OCI-LY3 (cell line): ENCODE data around the gene IGFALS.

Experiments
- EZH2phosphoT487 ChIP-seq: fragments of 200-600 bp; shearing (Covaris generic); IDR thresholded peaks from 2 replicates; pipeline ENCODE4 v1.6.1; 2018; ENCODE audit warnings: antibody characterized with exemption, mixed run types, low read depth
- TF ChIP-seq, protein P1 (sequence below): fragments of 200-600, 300-600 bp; sonication (generic); IDR thresholded peaks from 2 replicates; pipeline ENCODE4 v1.5.1; 2014; ENCODE audit warnings: antibody characterized with exemption, low read length, low read depth

DNA sequence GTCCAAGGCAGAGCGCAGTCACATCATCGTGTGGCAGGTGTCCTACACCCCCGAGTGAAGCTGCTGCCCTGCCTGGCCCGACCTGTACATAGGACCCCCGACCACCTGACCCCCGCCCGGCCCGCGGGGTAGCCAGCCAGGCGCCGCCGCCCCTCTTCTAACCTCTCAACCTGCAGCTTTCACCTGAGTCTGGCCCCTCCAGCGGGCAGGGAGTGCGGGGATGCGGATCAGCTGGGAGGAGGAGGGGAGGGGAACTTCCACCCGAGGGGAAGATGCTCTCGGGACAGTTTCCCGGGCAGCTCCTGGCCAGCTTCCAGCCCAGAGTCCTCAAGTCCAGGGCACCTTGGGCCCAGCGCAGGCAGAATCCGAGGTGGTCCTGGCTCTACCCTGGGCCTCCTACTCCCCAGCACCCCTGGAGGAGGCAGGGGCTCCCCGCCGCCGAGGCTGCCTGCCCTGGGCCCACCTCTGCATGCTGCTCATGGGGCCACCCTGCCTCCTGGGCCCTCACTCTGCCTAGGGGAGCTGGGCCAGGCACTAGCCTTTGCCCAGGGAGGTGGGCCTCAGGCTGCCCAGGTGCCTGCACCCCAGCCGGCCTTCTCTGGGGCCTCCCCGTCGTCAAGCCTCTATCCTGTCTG lies 24.6 kb downstream of the IGFALS start:
- TF ChIP-seq, protein P1, sequence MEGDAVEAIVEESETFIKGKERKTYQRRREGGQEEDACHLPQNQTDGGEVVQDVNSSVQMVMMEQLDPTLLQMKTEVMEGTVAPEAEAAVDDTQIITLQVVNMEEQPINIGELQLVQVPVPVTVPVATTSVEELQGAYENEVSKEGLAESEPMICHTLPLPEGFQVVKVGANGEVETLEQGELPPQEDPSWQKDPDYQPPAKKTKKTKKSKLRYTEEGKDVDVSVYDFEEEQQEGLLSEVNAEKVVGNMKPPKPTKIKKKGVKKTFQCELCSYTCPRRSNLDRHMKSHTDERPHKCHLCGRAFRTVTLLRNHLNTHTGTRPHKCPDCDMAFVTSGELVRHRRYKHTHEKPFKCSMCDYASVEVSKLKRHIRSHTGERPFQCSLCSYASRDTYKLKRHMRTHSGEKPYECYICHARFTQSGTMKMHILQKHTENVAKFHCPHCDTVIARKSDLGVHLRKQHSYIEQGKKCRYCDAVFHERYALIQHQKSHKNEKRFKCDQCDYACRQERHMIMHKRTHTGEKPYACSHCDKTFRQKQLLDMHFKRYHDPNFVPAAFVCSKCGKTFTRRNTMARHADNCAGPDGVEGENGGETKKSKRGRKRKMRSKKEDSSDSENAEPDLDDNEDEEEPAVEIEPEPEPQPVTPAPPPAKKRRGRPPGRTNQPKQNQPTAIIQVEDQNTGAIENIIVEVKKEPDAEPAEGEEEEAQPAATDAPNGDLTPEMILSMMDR, result no peak
- no peak for TF ChIP-seq EZH2phosphoT487
